Measurements from ENCODE around the gene SPATS2.

DNA sequence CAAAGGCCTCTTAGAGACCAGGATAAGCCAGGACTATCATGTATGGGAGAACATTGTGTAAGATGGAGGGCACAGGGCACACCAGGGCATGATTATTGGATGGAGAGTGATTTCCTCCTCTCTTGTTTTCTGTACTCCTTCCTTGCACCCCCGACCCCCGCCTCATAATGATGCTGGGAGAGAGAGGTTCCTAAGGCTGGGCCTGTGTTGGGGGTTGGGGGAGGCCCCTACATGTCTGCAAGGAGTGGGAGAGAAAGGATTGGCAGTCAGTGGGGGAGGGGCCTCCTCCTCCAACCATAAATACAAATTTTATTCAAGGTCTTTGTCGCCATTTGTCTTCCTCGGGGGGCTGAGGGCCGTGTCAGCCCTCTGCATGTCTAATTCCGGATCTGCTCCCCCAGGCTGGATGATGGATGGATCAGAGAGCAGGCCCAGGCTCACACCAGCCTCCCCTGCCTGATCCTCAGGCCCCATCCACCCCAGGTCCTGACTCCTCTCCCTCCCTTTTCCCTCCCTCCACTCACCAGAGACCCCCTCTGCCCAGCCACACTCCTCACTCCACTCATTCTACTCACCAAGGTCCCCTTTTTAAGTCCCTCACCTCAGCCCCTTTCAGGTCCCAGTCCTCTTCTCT is 28.3 kb upstream of the SPATS2 start:
- no peak for TF ChIP-seq ZBTB20 (tag by site-specific recombination; IDR thresholded peaks at IDR 0.05)
- peak; percentile 78 for TF ChIP-seq ZNF398 (tag by site-specific recombination; IDR thresholded peaks at IDR 0.05)
- no peak for TF ChIP-seq REST (tag by site-specific recombination; IDR thresholded peaks at IDR 0.05)
- TF ChIP-seq CTCF (tag by site-specific recombination; IDR thresholded peaks at IDR 0.05): no peak
- TF ChIP-seq, protein P1, sequence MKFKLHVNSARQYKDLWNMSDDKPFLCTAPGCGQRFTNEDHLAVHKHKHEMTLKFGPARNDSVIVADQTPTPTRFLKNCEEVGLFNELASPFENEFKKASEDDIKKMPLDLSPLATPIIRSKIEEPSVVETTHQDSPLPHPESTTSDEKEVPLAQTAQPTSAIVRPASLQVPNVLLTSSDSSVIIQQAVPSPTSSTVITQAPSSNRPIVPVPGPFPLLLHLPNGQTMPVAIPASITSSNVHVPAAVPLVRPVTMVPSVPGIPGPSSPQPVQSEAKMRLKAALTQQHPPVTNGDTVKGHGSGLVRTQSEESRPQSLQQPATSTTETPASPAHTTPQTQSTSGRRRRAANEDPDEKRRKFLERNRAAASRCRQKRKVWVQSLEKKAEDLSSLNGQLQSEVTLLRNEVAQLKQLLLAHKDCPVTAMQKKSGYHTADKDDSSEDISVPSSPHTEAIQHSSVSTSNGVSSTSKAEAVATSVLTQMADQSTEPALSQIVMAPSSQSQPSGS (tag by site-specific recombination; IDR thresholded peaks at IDR 0.05; ENCODE audit: low read depth): no peak
- TF ChIP-seq, protein P2, sequence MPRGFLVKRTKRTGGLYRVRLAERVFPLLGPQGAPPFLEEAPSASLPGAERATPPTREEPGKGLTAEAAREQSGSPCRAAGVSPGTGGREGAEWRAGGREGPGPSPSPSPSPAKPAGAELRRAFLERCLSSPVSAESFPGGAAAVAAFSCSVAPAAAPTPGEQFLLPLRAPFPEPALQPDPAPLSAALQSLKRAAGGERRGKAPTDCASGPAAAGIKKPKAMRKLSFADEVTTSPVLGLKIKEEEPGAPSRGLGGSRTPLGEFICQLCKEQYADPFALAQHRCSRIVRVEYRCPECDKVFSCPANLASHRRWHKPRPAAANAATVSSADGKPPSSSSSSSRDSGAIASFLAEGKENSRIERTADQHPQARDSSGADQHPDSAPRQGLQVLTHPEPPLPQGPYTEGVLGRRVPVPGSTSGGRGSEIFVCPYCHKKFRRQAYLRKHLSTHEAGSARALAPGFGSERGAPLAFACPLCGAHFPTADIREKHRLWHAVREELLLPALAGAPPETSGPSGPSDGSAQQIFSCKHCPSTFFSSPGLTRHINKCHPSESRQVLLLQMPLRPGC (tag by site-specific recombination; IDR thresholded peaks at IDR 0.05): no peak
- no peak for TF ChIP-seq ZBTB7A (tag by site-specific recombination; IDR thresholded peaks at IDR 0.05; ENCODE audit: low read depth)
- TF ChIP-seq ZNF704 (tag by site-specific recombination; IDR thresholded peaks at IDR 0.05): no peak
- no peak for TF ChIP-seq ZNF138 (tag by site-specific recombination; IDR thresholded peaks at IDR 0.05; ENCODE audit: borderline replicate concordance)
- no peak for TF ChIP-seq ZSCAN30 (tag by site-specific recombination; IDR thresholded peaks at IDR 0.05)
- TF ChIP-seq TCF7L2 (IDR thresholded peaks at IDR 0.05; ENCODE audit: borderline replicate concordance, low read depth, low read length): no peak
- TF ChIP-seq, protein P3, sequence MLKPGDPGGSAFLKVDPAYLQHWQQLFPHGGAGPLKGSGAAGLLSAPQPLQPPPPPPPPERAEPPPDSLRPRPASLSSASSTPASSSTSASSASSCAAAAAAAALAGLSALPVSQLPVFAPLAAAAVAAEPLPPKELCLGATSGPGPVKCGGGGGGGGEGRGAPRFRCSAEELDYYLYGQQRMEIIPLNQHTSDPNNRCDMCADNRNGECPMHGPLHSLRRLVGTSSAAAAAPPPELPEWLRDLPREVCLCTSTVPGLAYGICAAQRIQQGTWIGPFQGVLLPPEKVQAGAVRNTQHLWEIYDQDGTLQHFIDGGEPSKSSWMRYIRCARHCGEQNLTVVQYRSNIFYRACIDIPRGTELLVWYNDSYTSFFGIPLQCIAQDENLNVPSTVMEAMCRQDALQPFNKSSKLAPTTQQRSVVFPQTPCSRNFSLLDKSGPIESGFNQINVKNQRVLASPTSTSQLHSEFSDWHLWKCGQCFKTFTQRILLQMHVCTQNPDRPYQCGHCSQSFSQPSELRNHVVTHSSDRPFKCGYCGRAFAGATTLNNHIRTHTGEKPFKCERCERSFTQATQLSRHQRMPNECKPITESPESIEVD (tag by site-specific recombination; IDR thresholded peaks at IDR 0.05): no peak
- no peak for TF ChIP-seq SETDB1 (IDR thresholded peaks at IDR 0.05; ENCODE audit: insufficient read length, low read length)
- TF ChIP-seq ZBTB1 (tag by site-specific recombination; IDR thresholded peaks at IDR 0.05): no peak
